HG02588 (cell line): ENCODE results near the gene PLD5.
"Not testable (repeated sequence)": the region's sequence is repeated elsewhere in the genome, so short reads cannot be mapped to it uniquely, and the experiment has no call there.

Experiments used
- ATAC-seq: cut with Tn5 transposase; IDR thresholded peaks from one replicate; pipeline ENCODE4 v1.9.1; 2021; ENCODE audit warnings: mild to moderate bottlenecking, moderate library complexity; ENCODE audit not compliant: unreplicated experiment

PLD5 gene

DNA sequence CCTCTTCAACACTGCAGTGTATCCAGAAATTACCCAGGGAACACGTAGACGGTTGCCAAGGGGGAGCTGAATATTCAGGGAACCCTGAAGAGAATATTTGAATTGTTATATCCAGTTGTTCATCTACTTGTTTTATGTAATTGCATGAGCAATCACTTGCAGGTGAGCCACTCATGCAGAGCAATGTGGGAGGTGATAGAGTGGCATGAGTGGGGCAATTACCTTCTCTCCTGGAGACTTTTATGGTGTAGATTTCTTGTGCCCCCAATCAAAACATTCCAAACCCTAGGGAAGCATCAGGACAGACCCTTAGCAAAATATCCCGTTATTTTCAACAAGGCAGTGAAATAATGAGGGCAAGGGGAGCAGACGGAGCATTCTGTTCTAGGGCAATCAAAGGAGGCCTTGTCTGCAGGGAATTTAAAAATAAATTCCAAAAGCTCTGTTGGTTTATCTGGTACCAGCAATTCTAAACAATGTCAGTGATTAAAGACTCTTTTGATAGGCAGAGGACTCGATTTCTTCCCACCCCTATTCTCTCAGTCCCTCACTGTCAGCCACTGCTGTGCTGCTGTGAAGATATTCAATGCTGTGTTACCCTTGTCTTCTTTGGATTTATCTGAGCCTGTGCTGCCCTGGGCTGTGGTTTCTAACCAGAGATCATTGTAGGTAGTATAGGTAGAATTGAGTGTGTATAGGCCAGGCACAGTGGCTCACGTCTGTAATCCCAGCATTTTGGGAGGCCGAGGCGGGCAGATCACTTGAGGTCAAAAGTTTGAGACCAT is 345.4 kb downstream of the PLD5 start:
- no peak for ATAC-seq

DNA sequence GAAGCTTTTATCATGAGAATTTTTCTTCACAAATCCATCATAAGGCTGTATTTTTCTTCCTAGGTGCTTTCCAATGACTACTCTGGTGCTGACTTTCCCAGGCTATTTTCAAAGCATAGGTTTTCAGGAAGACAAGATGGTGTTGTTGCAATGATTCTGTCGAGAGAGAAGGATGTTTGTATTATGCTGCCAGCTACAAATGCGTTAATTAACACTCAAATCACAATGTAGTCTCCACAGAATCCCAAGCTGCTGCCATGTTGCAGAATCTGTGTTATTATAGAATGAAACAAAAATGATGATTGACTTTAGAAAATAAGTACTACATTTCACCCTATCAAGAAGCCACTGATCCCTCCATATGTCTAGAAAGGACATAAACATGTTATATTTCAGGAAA is 346.1 kb downstream of the PLD5 start:
- ATAC-seq: no peak

GRCh38 chr1:242162140-242162539 is 362.4 kb downstream of the PLD5 start:
- ATAC-seq: no peak

DNA sequence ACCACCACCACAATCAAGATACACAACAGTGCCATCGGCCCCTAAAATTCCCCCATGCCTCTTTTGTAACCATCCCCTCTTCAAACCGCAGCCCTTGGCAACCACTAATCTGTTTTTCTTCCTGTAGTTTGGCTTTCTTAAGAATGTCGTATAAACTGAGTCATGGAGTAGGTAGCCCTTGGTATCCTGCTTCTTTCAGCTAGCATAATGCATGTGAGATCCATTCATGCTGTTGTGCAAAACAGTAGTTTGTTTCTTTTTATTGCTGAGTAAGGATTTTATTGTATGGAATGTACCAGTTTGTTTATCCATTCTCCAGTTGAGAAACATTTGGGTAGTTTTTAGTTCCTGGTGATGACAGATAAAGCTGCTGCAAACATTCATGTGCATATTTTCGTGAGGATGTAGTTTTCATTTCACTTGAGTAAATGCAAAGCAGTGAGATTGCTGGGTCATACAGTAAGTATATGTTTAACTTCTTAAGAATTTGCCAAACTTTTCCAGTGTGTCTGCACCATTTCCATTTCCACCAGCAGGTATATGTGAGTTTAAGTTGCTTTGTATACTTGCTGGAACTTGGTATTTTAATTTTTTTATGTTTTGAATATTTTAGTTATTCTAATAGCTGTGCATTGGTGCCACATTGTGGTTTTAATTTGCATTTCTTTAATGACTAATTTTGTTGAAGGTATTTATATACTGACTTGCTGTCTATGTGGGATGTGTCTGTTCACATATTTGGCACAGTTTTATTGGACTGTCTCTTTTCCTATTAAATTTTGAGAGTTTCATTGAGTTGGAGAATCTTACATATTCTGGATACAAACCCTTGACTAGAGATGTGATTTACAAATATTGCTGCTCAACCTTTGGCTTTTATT is 377.2 kb downstream of the PLD5 start:
- no peak for ATAC-seq

DNA sequence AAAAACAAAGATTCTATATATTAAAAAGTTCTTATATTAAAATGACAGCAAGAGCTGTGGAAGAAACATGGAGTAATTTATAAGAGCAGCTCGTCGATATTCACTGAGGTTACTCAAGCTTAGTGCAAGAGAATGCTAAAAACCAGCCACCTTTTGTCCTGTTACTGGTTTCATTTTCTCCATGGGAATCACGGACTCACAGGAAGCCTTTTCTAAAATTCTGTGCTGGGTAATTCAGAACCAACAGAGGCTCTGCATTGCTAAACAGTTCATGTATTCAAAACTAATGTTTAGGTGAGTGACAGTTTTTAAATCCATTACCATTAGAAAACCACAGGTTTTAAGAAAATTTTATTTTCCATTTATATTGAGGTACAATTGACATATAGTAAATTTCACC is 377.8 kb downstream of the PLD5 start:
- ATAC-seq: no peak

DNA sequence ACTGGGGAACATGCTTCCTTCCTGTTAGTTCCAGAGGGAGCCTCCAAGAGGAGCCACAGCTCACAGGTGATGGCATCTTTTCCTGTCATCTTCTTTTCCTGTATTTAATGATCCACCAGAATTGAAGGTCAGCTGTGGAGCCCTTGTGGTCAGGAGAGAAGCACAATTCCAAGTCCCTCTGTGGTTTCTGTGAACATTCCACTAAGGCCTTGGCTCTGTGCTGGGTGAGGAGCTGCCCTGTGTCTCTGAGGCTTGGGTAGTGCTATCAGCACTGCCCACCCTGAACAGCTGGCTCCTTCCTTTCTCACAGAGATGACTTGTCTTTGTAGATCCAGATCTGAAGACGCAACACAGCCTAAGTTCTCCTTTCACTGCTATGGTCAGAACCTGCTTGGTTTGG is 383.7 kb downstream of the PLD5 start:
- no peak for ATAC-seq

DNA sequence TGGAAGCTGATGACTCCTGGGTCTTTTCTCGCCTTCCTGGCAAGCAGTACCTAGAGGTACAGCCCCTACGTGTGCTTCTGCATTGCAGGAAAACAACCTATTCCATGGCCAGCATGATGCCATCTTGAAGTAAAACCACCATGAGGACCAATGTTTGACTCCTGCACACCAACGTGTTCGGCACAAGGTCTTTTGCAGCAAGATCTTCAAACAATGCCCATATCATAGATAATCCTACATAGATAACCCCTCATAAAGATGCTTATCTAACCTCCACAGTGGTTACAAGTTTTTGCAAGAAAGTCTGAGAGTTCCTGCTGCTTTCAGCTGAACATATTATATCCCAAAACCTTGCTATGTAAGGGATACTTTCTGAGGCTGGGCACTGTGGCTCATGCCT is 384.5 kb downstream of the PLD5 start:
- ATAC-seq: no peak

DNA sequence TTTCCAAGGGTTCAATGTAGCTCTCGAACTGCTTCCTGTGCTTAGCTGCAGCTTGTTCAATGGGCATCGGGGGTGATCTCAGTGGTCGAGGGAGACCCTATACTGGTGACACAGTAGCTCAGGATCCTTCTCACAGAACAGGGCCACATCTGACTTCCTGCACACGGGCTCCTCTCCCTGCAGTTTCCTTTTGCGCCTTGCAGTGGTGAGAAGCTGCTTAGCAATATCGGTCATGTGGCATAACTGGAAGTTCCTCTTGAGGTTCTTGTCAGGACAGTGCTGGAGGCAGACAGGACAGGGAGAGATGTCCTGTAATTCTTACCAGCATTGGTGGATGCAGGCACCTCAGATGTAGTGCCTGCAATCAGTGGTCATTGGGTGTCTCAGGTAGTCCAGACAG is 385.1 kb downstream of the PLD5 start:
- peak; percentile 80 for ATAC-seq

DNA sequence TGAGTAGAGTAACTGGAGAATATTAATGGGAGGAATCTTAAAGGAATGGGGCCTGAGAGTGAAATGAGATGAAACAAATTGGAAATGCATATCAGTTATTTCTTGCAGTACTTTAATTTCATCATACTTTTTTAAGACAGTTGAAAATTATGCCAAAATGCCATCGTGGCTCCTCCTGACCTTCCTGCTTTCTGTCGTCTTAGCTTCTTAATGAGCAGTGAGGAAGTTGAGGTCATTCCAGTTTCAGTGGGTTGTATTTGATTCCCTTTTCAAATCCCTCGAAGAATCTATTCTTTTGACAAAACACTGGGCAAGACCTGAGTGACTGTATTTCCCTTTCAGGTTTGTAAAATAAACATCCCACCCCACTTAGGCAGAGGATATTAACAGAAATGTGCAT is 390.7 kb downstream of the PLD5 start:
- no peak for ATAC-seq

- no peak for ATAC-seq
These were observed 391.1 kb downstream of the PLD5 start for GRCh38 chr1:242133351-242133750.

DNA sequence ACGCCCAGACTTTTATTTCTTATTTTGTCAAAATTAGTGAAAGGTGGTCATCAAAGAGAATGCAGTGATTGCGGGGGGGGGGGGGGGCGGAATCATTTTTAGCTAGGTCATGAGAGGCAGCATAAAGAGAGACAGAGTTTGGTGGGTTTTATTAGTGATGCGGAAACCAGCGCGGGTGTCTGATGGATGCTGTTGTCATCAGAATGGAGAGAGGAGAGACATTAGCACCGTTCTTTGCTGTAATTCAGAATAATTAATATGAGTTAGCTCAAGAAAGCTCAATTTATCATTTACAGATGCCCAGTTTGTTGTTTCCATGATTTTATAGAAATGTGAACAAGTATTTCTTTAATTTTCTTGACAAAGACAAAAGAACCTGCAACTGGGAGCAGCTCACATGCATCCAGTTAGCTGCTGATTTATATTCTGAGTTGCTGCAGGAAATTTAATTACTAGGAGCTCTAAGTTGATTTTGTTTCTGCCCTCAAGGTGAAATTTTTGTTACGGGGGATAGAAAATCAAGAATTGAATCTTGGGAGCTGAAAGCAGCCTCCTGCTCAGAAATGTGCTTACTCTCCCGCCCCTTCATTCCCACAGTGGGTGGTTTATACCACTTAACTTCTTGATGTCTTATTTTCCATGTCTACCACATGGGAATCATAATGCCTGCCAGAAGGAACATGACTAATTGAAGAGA is 392.2 kb downstream of the PLD5 start:
- ATAC-seq: no peak

GRCh38 chr1:242128951-242129502 is 395.5 kb downstream of the PLD5 start:
- peak; percentile 59 for ATAC-seq

DNA sequence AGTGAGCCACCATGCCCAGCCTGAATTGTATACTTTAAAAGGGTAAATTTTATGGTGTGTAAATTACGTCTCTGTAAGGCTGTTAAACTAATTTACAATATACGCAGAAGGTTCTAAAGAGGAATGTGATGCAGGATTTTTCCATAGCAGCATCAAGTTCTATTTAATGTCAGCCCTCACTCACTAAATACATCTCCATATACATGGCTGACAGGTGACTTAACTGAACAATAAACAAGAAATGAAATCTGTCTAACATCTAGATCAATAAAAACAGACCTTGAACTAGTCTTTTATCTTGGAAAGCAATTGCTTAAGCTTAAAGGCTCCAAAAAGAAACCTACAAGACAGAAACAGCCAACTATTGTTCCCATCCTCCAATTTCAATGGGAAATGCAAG is 404.1 kb downstream of the PLD5 start:
- no peak for ATAC-seq

GRCh38 chr1:242100921-242101320 is 423.6 kb downstream of the PLD5 start:
- no peak for ATAC-seq

DNA sequence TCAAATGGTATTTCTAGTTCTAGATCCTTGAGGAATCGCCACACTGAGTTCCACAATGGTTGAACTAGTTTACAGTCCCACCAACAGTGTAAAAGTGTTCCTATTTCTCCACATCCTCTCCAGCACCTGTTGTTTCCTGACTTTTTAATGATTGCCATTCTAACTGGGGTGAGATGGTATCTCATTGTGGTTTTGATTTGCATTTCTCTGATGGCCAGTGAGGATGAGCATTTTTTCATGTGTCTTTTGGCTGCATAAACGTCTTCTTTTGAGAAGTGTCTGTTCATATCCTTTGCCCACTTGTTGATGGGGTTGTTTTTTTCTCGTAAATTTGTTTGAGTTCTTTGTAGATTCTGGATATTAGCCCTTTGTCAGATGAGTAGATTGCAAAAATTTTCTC is 427.2 kb downstream of the PLD5 start:
- not testable (repeated sequence) for ATAC-seq

DNA sequence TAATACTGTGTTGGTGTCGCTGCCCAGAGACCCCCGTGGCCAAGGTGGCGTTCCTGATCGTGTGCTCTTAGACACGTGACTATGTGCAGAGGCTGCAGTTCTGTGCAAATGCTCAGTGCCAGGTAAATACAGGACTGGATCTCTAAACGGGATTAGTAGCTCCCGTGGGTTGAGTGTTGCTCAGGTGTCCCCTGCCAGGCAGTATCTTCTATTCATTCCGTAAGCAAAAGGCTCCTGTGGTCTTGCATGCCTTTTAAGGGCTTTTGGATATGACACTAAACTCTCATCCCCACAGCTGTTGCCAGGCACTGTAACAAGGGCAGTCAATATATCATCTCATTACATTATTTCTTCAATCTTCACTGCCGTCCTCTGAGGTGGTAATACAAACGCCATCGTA is 431.4 kb downstream of the PLD5 start:
- no peak for ATAC-seq

GRCh38 chr1:242089911-242090310 is 434.6 kb downstream of the PLD5 start:
- no peak for ATAC-seq

- ATAC-seq: no peak
These were observed 435.6 kb downstream of the PLD5 start for GRCh38 chr1:242088875-242089274.

DNA sequence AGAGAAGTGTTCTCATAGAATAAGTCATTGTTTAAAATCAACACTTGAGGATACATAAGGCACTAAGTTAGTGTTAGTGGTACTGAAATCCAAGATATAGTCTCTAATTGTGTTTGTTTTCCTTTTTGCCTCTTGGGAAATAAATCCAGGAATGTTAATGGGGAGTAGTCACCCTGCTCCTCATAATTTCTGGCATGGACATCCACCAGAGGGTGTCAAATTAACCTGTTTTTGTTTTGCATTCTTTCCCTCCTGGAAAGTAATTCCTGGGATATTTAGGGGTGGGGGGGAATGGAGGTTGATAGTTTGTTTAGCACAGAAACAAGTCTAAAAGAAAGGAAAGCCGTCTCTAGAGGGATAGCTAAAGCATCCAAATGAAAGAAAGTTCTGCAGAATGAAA is 437.8 kb downstream of the PLD5 start:
- ATAC-seq: no peak

DNA sequence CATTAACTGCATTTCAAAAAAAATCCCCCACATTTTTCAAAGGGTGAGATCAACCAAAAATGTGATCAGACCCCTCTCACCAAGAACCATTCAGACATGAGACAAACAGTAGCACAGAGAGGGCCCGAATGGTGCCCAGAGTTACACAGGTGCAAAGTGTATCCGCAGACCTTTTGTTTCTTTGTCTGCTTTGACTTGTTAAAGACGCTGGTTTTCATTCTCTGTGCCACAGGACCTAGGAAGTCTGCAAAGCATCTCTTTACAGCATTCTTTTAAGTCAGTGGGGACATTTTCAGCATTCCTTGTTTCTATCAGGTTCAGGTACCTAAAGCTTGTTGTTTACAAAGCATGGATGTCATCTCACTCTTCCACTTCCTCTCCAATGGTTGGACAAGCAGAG is 438.4 kb downstream of the PLD5 start:
- no peak for ATAC-seq

GRCh38 chr1:242083742-242084141 is 440.8 kb downstream of the PLD5 start:
- no peak for ATAC-seq
